ENCODE data around the gene TBATA. TPM values are rescaled to one million over a fixed set of nuclear protein-coding genes. Genes with fewer than 3 reads are reported as not detected.

Gene TBATA
- total RNA-seq, 6 experiments from 2014 or later: not detected

DNA sequence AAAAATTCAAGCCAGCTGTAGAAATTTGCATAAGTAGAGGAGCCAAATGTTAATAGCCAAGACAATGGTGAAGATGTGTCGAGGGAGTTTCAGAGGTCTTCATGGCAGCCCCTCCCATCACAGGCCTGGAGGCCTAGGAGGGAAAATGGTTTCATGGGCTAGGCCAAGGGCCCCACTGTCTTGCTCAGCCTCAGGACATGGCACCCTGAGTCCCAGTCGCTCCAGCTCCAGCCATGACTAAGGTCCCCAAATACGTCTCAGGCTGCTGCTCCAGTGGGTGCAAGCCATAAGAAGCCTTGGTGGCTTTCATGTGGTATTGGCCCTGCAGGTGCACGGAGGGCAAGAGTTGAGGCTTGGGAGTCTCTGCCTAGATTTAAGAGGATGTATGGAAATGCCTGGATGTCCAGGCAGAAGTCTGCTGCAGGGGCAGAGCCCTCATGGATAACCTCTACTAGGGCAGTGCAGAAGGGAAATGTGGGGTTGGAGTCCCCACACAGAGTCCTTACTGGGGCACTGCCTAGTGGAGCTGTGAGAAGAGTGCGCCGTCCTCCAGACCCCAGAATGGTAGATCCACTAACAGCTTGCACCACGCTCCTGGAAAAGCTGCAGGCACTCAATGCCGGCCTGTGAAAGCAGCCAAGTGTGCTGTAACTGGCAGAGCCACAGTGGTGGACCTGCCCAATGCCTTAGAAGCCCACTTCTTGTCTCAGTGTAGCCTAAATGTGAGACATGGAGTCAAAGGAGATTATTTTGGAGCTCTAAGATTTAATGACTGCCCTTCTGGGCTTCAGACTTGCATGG, 19.2 kb downstream of the TBATA start:
- Histone ChIP-seq H3K27ac (no peak overlapping the region), H3K4me3 (no peak overlapping the region), H3K9me3 (no peaks in the 10 kb centered on the region), H3K4me1 (peaks cover 0 to 14% (median 0%) of the 10 kb centered on the region in 4 donors), H3K36me3 (no peaks in the 10 kb centered on the region), H3K27me3 (no peaks in the 10 kb centered on the region)
- DNase-seq (peak in 1 of 3 donors; percentile 20), ATAC-seq (no peak)
- WGBS (ENCODE audit: insufficient coverage, low coverage, low lambda C conversion rate, missing lambda C conversion rate): no CpG with 5 or more reads among the region's 8 CpGs
- intact Hi-C loops (cut with DNase I): no loop called here
- TF ChIP-seq, protein P1, sequence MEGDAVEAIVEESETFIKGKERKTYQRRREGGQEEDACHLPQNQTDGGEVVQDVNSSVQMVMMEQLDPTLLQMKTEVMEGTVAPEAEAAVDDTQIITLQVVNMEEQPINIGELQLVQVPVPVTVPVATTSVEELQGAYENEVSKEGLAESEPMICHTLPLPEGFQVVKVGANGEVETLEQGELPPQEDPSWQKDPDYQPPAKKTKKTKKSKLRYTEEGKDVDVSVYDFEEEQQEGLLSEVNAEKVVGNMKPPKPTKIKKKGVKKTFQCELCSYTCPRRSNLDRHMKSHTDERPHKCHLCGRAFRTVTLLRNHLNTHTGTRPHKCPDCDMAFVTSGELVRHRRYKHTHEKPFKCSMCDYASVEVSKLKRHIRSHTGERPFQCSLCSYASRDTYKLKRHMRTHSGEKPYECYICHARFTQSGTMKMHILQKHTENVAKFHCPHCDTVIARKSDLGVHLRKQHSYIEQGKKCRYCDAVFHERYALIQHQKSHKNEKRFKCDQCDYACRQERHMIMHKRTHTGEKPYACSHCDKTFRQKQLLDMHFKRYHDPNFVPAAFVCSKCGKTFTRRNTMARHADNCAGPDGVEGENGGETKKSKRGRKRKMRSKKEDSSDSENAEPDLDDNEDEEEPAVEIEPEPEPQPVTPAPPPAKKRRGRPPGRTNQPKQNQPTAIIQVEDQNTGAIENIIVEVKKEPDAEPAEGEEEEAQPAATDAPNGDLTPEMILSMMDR (IDR thresholded peaks at IDR 0.05): no peak
- TF ChIP-seq POLR2A (IDR thresholded peaks at IDR 0.05): no peak

DNA sequence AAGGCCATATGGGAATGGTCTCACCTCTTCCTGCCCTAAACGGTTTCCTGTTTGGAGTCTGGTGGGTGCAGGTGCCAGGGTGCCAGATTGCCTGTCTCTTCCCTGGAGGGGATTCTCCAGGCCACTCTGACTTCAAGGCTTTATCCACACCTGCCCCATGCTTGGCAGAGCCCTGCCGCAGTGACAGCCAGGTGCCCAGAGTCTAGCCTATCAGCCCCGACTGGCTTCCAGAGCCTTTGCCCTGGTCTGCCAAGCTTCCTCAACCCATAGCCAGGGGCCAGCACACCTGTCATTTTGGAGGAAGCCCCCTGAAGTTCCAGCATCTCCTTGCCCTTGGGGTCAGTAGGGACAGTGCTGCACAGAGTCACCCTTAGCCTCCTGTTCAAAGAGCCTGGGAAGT, 21.6 kb downstream of the TBATA start:
- Histone ChIP-seq H3K9me3 (no peaks in the 10 kb centered on the region), H3K27me3 (no peaks in the 10 kb centered on the region), H3K4me1 (peaks cover 0 to 14% (median 0%) of the 10 kb centered on the region in 4 donors), H3K36me3 (no peaks in the 10 kb centered on the region), H3K4me3 (no peak overlapping the region), H3K27ac (no peak overlapping the region)
- ATAC-seq (no peak), DNase-seq (no peak)
- intact Hi-C loops (cut with DNase I): loop anchor here in 1 of 2 donors (5.0 kb wide), 1 partner anchor 216 kb away; no protein-coding TSS in a partner anchor
- TF ChIP-seq POLR2A (IDR thresholded peaks at IDR 0.05): no peak
- TF ChIP-seq, protein P1 (IDR thresholded peaks at IDR 0.05): no peak
- 40% methylated on average over 1 of the region's 3 CpGs for WGBS (ENCODE audit: insufficient coverage, low coverage, low lambda C conversion rate, missing lambda C conversion rate)

DNA sequence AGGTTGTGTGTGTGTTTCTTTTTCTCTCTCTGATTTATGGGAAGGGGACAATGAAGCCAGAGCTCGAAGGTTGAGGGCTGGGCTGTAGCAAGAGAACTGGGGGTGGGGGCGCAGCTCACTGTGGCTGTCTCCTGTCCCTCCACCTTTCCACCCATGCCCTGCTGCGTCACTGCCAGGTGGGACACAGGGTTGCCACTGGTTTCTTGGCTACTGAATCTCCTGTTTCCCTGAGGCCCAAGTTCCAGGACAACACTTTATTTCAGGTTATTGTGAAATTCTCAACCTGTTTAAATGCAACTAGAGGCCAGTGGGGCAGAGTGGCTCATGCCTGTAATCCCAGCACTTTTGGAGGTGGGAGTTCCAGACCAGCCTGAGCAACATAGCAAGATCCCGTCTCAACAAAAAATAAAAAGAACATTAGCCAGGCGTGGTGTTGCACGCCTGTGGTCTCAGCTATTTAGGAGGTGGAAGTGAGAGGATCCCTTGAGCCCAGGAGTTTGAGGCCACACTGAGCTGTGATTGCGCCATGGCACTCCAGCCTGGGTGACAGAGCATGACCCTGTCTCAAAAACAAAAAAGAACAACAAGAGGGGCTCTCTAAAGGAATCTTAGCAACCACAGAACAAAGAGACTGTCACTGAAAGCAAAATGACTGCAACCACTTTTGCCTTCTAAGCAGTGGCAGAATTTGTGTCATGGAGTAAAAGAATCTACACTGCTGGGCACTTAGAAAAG, 22.6 kb downstream of the TBATA start:
- H3K27ac ChIP-seq: peak overlapping the region in 1 of 3 donors; percentile 47
- peaks cover 0 to 14% (median 0%) of the 10 kb centered on the region in 4 donors for H3K4me1 ChIP-seq
- TF ChIP-seq POLR2A (IDR thresholded peaks at IDR 0.05): no peak
- TF ChIP-seq, protein P1 (IDR thresholded peaks at IDR 0.05): no peak
- no peaks in the 10 kb centered on the region for H3K9me3 ChIP-seq
- no peaks in the 10 kb centered on the region for H3K36me3 ChIP-seq
- ATAC-seq: peak in 3 of 4 donors; percentile 24 to 70 (median 36)
- H3K27me3 ChIP-seq: no peaks in the 10 kb centered on the region
- WGBS (ENCODE audit: insufficient coverage, low coverage, low lambda C conversion rate, missing lambda C conversion rate): 91% methylated on average over 4 of the region's 7 CpGs
- no peak overlapping the region for H3K4me3 ChIP-seq
- intact Hi-C loops (cut with DNase I): loop anchor here in 1 of 2 donors (5.0 kb wide), 1 partner anchor 215 kb away; no protein-coding TSS in a partner anchor
- no peak for DNase-seq

DNA sequence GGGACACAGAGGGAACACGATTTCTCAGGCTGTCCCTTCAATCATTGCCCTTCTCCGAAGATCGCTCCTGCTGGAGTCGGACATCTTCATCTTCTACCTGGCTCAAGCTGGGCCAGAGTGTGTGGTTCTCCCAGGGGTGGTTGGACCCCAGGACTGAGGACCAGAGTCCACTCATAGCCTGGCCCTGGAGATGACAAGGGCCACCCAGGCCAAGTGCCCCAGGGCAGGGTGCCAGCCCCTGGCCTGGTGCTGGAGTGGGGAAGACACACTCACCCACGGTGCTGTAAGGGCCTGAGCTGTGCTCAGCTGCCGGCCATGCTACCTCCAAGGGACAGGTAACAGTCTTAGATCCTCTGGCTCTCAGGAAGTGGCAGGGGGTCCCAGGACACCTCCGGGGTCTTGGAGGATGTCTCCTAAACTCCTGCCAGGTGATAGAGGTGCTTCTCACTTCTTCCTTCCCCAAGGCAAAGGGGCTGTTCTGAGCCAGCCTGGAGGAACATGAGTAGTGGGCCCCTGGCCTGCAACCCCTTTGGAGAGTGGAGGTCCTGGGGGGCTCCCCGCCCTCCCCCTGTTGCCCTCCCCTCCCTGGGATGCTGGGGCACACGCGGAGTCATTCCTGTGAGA, 23.3 kb downstream of the TBATA start:
- ATAC-seq (peak in 2 of 4 donors; percentile 61 to 79), DNase-seq (peak in 2 of 3 donors; percentile 65 to 72)
- intact Hi-C loops (cut with DNase I): loop anchor here in 1 of 2 donors (5.0 kb wide), 1 partner anchor 215 kb away; no protein-coding TSS in a partner anchor
- Histone ChIP-seq H3K4me1 (peaks cover 0 to 14% (median 0%) of the 10 kb centered on the region in 4 donors), H3K9me3 (no peaks in the 10 kb centered on the region), H3K27me3 (no peaks in the 10 kb centered on the region), H3K27ac (peak overlapping the region in 1 of 3 donors; percentile 47), H3K4me3 (no peak overlapping the region), H3K36me3 (no peaks in the 10 kb centered on the region)
- TF ChIP-seq, protein P1 (IDR thresholded peaks at IDR 0.05): no peak
- TF ChIP-seq POLR2A (IDR thresholded peaks at IDR 0.05): no peak
- WGBS (ENCODE audit: insufficient coverage, low coverage, low lambda C conversion rate, missing lambda C conversion rate): 76% methylated on average over 8 of the region's 10 CpGs

Measured in right lobe of liver (tissue), 6 donors.